HS-5 (cell line): ENCODE data around the gene SMO.
"Not testable (repeated sequence)": the region's sequence is repeated elsewhere in the genome, so short reads cannot be mapped to it uniquely, and the experiment has no call there.

Experiments
- DNase-seq: peaks from one replicate; pipeline ENCODE4 v3.0.0-alpha.2; 2012; ENCODE audit warnings: low read depth

SMO gene

DNA sequence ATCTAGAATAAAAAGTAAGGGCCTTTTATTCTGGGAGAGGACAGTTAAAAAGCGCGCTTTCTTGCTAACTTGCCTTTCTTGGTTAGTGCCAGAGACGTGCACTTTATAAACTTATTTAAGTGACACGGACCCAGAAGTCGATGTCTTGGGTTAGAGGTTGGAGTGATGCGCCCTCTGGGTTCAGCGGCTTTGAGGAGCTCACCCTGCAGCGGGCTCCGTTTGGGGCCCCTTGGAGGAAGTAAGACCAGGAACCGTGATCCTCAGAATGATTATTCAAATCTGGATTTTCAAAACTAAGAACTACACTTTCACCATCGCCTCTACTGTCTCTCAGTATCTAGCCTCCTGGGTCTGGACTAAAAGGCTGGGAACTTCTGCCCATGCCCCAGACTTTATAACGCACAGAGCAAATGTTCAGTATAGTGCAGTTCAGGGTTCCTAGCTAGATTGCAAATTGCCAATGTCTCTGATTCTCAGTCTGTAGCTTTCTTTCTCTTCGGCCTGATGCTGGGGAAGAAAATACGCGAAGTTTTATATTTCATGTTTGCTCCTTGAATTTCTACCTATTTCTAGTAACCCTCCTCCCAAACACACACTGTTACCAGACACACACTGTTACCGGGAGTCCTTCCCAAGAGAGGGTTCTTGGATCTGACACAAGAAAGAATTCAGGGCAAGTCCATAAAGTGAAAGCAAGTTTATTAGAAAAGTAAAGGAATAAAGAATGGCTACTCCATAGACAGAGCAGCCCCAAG is 18.6 kb upstream of the SMO start:
- no peak for DNase-seq

- no peak for DNase-seq
Observed at GRCh38 chr7:129170441-129171021, 17.9 kb upstream of the SMO start.

GRCh38 chr7:129173861-129174260 is 14.6 kb upstream of the SMO start:
- not testable (repeated sequence) for DNase-seq

DNA sequence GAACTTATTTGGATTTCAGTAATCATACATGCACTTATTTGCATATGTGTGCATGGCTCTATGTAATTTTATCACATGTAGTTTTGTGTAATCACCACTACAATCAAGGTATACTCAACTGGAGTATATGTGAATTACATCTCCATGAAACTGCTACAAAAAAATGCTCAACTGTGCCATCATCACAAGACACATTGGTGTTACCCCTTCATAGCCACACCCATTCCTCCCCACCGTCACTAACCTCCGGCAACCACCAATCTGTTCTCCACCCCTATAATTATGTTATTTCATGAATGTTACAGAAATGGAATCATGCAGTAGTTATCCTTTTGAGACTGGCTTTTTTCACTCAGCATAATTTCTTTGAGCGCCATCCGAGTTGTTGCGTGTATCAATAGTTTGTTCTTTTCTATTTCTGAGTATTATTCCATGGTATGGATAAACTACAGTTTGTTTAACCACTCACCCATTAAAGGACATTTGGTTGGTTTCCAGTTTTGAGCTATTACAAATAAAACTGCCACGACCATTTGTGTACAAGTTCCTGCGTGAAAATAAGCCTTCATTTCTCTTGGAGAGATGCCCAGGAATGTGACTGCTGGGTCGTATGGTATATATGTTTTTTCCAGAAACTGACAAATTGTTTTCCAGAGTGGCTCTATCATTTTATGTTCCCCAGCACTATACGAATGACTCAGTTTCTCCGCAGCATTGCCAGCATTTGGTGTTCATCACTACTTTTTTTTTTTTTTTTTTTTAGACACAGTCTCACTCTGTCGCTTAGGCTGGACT is 11.3 kb upstream of the SMO start:
- no peak for DNase-seq

GRCh38 chr7:129184981-129185670 is 3.3 kb upstream of the SMO start:
- DNase-seq: no peak

- no peak for DNase-seq
Observed at GRCh38 chr7:129186749-129187260, 1.6 kb upstream of the SMO start.

DNA sequence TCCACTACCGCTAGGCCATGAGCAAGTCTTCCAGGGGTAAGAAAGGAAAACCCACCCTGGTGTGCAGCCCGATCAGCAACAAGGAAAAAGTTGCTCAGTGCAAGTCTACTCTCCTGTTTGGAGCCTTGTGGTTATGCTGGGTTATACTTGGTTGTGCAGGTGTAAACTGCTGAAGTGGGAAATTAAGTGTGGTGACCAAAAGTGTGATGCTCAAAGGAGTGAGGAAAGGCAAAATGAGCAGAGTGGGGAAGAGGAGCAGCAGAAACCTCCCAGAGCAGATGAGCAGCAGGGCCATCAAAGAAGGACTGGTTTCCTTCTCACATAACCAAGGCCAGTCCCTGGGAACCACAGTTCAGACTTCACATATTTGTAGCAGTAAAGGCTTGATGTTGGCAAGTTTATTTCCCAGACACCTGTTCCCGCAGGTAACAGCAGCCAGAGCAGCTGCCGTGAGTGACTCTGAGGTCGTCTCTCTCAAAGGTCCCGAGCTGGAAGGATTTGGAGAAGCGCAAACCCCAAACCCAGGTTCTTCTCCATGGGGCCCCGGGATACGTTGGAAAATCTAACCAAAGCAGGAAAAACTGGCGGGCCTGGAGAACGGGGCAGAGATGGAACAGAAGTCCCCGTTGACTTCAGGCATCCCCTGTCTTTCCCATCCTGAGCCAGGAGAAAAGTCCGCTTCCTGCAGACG is 607 bp upstream of the SMO start:
- no peak for DNase-seq

DNA sequence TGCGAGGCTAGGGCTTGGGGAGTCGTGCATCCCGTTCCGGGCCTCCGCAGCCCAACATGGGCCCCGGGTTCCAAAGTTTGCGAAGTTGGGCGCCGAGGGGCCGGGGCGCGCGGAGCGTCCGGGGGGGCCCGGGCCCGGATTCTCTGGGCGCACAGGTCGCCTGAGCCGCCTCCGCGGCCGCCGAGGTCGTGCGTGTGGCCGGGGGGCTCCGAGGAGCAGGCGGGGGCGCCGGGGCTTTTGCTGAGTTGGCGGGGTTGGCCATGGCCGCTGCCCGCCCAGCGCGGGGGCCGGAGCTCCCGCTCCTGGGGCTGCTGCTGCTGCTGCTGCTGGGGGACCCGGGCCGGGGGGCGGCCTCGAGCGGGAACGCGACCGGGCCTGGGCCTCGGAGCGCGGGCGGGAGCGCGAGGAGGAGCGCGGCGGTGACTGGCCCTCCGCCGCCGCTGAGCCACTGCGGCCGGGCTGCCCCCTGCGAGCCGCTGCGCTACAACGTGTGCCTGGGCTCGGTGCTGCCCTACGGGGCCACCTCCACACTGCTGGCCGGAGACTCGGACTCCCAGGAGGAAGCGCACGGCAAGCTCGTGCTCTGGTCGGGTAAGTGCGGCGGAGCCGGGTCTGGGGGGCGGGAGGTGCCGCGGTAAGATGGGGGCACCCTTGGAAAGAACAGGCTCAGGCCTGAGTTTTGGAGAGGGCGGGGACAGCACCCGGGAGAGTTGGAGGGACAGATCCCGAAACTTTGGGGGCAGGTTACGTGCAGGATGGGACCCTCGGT is 643 bp downstream of the SMO start:
- no peak for DNase-seq

GRCh38 chr7:129189661-129190310 is 1.4 kb downstream of the SMO start:
- no peak for DNase-seq

GRCh38 chr7:129191272-129191671 is 2.8 kb downstream of the SMO start:
- no peak for DNase-seq

DNA sequence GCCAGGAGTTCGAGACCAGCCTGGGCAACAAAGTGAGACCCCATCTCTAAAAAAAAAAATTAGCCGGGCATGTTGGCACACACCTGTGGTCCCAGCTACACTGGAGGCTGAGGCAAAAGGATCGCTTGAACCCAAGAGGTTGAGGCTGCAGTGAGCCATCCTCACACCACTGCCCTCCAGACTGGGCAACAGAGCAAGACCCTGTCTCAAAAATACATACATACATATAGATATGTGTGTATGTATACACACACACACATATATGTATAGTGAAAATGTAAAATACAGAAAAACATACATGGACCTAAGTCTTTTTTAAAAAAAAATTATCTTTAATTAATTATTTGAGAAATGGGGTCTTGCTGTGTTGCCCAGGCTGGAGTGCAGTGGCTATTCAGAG is 5.5 kb downstream of the SMO start:
- no peak for DNase-seq

GRCh38 chr7:129197771-129198170 is 9.3 kb downstream of the SMO start:
- no peak for DNase-seq

DNA sequence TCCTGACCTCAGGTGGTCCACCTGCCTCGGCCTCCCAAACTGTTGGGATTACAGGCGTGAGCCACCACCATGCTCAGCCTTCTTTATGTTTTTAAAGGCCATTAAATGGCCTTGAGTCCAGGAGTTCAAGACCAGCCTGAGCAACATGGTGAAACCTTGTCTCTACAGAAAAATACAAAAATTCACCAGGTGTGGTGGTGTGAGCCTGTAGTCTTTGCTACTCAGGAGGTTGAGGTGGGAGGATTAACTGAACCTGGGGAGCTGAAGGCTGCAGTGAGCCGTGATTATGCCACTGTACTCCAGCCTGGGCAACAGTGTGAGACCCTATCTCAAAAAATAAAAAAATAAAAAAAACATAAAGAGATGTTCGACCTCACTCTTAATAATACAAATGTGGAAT is 11.0 kb downstream of the SMO start:
- no peak for DNase-seq

DNA sequence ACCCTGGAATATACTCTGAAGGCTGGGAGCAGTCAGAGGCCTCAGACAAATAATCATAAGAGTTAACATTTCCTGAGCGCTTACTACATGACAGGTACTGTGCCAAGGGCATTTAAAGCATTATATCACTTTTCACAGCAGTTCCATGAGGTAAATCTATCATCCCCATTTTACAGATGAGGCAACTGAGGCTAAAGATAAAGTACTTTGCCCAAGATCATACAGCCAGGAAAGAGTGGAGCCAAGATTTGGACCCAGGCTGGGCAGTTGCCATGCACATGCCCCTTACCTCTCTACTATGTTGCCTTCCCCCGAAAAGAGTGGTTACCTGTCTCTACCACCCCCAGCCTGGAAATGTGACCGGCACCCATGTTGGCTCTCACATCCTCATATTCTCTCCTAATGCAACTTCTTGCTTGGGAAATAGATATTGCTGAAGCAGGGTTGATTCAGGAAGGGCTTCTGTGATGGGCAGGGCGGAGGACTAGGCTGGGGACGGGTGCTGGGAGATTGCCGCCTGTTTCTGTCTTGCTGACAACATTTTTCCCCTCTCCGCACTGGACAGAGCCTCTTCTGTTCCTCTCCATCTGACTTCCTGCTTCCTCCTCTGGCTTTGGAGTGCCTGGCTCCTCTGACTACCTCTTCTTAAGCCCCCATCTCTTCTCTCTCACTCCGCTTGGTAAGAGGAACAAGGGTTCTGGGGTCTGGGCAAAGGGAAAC is 13.8 kb downstream of the SMO start:
- DNase-seq: no peak

DNA sequence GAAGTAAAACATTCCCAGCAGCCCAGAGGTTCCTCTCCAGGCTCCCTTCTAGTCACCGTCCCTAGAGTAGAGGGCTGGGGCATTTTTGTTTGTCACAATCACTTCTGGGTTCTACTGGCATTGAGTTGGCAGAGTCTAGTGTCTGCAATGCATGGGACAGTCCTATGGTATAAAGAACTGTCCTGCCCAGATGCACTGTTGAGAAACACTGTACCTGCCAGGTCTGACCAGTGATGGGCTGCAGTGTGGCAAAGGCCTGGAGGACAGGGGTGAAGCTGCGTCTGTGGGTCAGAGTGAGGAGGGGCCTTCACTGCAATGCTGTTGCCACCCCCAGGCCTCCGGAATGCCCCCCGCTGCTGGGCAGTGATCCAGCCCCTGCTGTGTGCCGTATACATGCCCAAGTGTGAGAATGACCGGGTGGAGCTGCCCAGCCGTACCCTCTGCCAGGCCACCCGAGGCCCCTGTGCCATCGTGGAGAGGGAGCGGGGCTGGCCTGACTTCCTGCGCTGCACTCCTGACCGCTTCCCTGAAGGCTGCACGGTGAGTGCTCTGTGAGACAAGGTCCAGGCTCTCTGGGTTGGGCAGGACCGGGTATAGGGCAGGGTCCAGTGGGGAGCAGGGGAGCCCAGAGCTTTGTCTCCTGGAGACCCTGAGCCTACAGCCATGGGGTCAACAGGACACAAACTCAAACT is 14.8 kb downstream of the SMO start:
- no peak for DNase-seq

GRCh38 chr7:129205126-129205818 is 16.8 kb downstream of the SMO start:
- DNase-seq: no peak

- DNase-seq: no peak
Observed at GRCh38 chr7:129205987-129206785, 17.8 kb downstream of the SMO start.

DNA sequence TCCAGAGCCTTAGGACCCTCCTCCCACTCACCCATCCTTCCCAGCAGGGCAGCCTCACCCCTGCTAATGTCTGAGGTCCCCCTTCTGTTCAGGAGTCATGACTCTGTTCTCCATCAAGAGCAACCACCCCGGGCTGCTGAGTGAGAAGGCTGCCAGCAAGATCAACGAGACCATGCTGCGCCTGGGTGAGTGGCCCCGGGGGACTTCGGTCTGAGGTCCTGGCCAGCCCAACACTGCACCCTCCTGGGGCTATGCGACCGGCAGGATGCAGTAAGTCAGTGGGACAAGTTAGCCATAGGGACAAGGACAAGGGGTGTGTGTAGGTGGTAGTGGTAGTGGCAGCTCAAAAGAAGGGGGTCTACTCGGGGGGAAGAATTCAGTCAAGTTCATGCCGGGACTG is 20.2 kb downstream of the SMO start:
- no peak for DNase-seq
